PC-3 (cell line): ENCODE results near the gene ABCA5. TPM values are rescaled to one million over a fixed set of nuclear protein-coding genes. Genes with fewer than 3 reads are reported as not detected.
"Not testable (repeated sequence)": the region's sequence is repeated elsewhere in the genome, so short reads cannot be mapped to it uniquely, and the experiment has no call there.

Experiments
- ATAC-seq: fragments of 200-7000 bp; cut with Tn5 transposase; 2 replicates; pipeline ENCODE4 v1.9.1; 2020; ENCODE audit warnings: mild to moderate bottlenecking, moderate library complexity
- BruUV-seq: library from RNA; stranded (reverse); fragments of 400-500 nt; replicated peaks from 2 replicates; lab custom pipeline; 2021; lab: Mats Ljungman, UMichigan
- CTCF ChIA-PET: fragments of 300-600 bp; sonication (Branson Sonifier 250); formaldehyde crosslinking; loops from one replicate; lab custom pipeline; 2022; ENCODE audit warnings: antibody characterized with exemption; lab: Charles Lee
- POLR2A ChIA-PET: fragments of 300-600 bp; sonication (Branson Sonifier 250); formaldehyde crosslinking; loops from one replicate; lab custom pipeline; 2022; ENCODE audit warnings: antibody characterized with exemption; ENCODE audit not compliant: unreplicated experiment; lab: Charles Lee
- DNase-seq: peaks from one replicate; pipeline ENCODE4 v3.0.0-alpha.2; 2015
- H2AFZ ChIP-seq: fragments of 300-600 bp; sonication (generic); 2 replicates; pipeline ENCODE4 v1.6.0; 2016; ENCODE audit warnings: antibody characterized with exemption, low read length
- H3F3A ChIP-seq: fragments of 300-600 bp; sonication (generic); one replicate; pipeline ENCODE4 v1.6.0; 2017; ENCODE audit warnings: antibody characterized with exemption, low read length, control low read depth, mild to moderate bottlenecking; ENCODE audit not compliant: unreplicated experiment
- H3K27ac ChIP-seq: fragments of 300-600 bp; sonication (generic); 2 replicates; pipeline ENCODE4 v1.5.1; 2016; ENCODE audit warnings: mild to moderate bottlenecking, low read length
- H3K27me3 ChIP-seq: fragments of 300-600 bp; sonication (generic); 2 replicates; pipeline ENCODE4 v1.6.1; 2016; ENCODE audit warnings: low read length, mixed read lengths
- H3K36me3 ChIP-seq: fragments of 300-600 bp; sonication (generic); 2 replicates; pipeline ENCODE4 v1.6.1; 2016; ENCODE audit warnings: low read depth, mixed run types, low read length, mixed read lengths
- H3K4me1 ChIP-seq: fragments of 300-600 bp; sonication (generic); 2 replicates; pipeline ENCODE4 v1.5.1; 2016; ENCODE audit warnings: low read length; ENCODE audit not compliant: insufficient read depth
- H3K4me2 ChIP-seq: fragments of 300-600 bp; sonication (generic); 2 replicates; pipeline ENCODE4 v1.6.0; 2016; ENCODE audit warnings: low read length
- H3K4me3 ChIP-seq: fragments of 300-600 bp; sonication (generic); 2 replicates; pipeline ENCODE4 v1.5.1; 2016; ENCODE audit warnings: mild to moderate bottlenecking, low read length, mixed read lengths
- H3K79me2 ChIP-seq: fragments of 300-600 bp; sonication (generic); 2 replicates; pipeline ENCODE4 v1.6.1; 2017; ENCODE audit warnings: low read length, mixed read lengths
- H3K9ac ChIP-seq: fragments of 300-600 bp; sonication (generic); 2 replicates; pipeline ENCODE4 v1.6.0; 2016; ENCODE audit warnings: mild to moderate bottlenecking, low read length
- H3K9me2 ChIP-seq: fragments of 300-600 bp; sonication (generic); replicated peaks from 2 replicates; pipeline ENCODE4 v1.6.1; 2016; ENCODE audit warnings: mixed run types, low read length, mixed read lengths
- H3K9me3 ChIP-seq: fragments of 300-600 bp; sonication (generic); 2 replicates; pipeline ENCODE4 v1.6.1; 2016; ENCODE audit warnings: low read length, mixed read lengths
- H4K20me1 ChIP-seq: fragments of 300-600 bp; sonication (generic); 2 replicates; pipeline ENCODE4 v1.6.1; 2016; ENCODE audit warnings: low read length, mixed read lengths
- EZH2 ChIP-seq: fragments of 300-600 bp; sonication (generic); IDR thresholded peaks from one replicate; pipeline ENCODE4 v1.6.1; 2017; ENCODE audit warnings: antibody characterized with exemption, mild to moderate bottlenecking, low read length; ENCODE audit not compliant: unreplicated experiment
- EZH2phosphoT487 ChIP-seq: fragments of 300-600 bp; sonication (generic); IDR thresholded peaks from 2 replicates; pipeline ENCODE4 v1.6.1; 2018; ENCODE audit warnings: mild to moderate bottlenecking, antibody characterized with exemption, low read length, borderline replicate concordance
- intact Hi-C: fragments of 100-400 bp; cut with micrococcal nuclease; formaldehyde crosslinking; loops from 2 replicates; pipeline ENCODE4 v1.9.0; 2023
- total RNA-seq: library from RNA; depleted of rRNA; stranded (reverse); fragments of >200 nt; gene quantifications from 2 replicates; pipeline ENCODE4 v1.2.3, GENCODE V29; 2014
- TF ChIP-seq, protein P1 (sequence below): fragments of 300-600 bp; sonication (generic); conservative IDR thresholded peaks from 2 replicates; pipeline ENCODE4 v1.5.1; 2017; ENCODE audit warnings: antibody characterized with exemption, low read depth, mild to moderate bottlenecking, low read length

Gene ABCA5
- total RNA-seq, 1 experiment from 2014 or later = 7.0 TPM

DNA sequence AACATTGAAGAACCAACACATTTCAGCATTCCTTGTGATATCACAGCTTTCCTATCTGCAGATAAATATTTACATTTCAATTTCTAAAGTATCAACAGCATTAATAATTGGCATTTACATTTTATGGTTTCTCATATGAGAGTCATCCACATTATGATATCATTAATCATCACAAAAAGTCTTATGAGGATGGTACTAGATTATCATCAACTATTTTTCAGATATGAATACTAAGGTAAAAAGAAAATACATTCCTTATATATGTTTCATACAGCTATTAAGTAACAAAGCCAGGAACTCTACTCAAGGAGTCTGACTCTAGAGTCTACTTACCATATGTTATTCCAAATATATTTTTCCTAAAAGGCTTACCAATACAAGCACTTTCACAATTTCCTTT is 40.7 kb downstream of the ABCA5 start:
- H3K9me2 ChIP-seq = no peaks in the 10 kb centered on the region
- no peaks in the 10 kb centered on the region for H3K79me2 ChIP-seq
- ChIA-PET CTCF (no interaction called here), POLR2A (interaction anchor here (1.3 kb wide), 1 partner anchor 41 kb away, joined by 3 read pairs; the partner anchor contains the start of gene ABCA5)
- intact Hi-C loops = no loop called here
- peak overlapping the region; percentile 14; the same call in 1 of the 2 replicates for H3K4me3 ChIP-seq
- no TSS peak for BruUV-seq
- ATAC-seq (peak; percentile 82), DNase-seq (peak; percentile 87)
- H3K27ac ChIP-seq = peak overlapping the region; percentile 52
- peak overlapping the region; percentile 60 for H3K4me2 ChIP-seq
- H2AFZ ChIP-seq = no peak overlapping the region
- no peaks in the 10 kb centered on the region for H3K27me3 ChIP-seq
- TF ChIP-seq, protein P1, sequence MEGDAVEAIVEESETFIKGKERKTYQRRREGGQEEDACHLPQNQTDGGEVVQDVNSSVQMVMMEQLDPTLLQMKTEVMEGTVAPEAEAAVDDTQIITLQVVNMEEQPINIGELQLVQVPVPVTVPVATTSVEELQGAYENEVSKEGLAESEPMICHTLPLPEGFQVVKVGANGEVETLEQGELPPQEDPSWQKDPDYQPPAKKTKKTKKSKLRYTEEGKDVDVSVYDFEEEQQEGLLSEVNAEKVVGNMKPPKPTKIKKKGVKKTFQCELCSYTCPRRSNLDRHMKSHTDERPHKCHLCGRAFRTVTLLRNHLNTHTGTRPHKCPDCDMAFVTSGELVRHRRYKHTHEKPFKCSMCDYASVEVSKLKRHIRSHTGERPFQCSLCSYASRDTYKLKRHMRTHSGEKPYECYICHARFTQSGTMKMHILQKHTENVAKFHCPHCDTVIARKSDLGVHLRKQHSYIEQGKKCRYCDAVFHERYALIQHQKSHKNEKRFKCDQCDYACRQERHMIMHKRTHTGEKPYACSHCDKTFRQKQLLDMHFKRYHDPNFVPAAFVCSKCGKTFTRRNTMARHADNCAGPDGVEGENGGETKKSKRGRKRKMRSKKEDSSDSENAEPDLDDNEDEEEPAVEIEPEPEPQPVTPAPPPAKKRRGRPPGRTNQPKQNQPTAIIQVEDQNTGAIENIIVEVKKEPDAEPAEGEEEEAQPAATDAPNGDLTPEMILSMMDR = no peak
- TF ChIP-seq EZH2 (no peak), EZH2phosphoT487 (no peak)
- H3K9ac ChIP-seq = no peak overlapping the region
- H3K4me1 ChIP-seq = peaks cover 29% of the 10 kb centered on the region
- H3K9me3 ChIP-seq = no peaks in the 10 kb centered on the region
- no peaks in the 10 kb centered on the region for H3K36me3 ChIP-seq
- H4K20me1 ChIP-seq = no peaks in the 10 kb centered on the region
- peaks cover 12% of the 10 kb centered on the region for H3F3A ChIP-seq

DNA sequence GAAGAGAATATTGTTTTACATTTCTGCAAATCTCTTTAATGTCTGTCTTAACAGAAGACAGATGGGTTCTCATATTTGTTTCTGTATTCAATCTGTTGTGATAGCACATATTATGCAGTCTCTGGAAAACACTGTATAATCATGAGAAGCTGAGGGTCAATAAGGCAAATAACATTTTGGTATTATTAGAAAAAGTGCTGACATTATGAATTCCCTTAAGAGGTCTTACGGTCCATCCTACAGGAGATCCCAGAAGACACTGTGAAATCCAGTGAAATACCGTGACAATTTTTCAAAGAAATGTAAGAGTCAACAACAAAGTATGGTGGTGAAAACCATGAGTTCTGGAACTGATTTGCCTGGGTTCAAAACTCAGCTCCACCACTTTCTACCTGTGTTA is 42.3 kb downstream of the ABCA5 start:
- H3K79me2 ChIP-seq = no peaks in the 10 kb centered on the region
- intact Hi-C loops = no loop called here
- H3K36me3 ChIP-seq = no peaks in the 10 kb centered on the region
- H3K4me3 ChIP-seq = no peak overlapping the region
- CTCF ChIA-PET = no interaction called here
- no peak overlapping the region for H3K27ac ChIP-seq
- DNase-seq = no peak
- POLR2A ChIA-PET = no interaction called here
- no peaks in the 10 kb centered on the region for H3K9me2 ChIP-seq
- peaks cover 12% of the 10 kb centered on the region for H3F3A ChIP-seq
- no peaks in the 10 kb centered on the region for H4K20me1 ChIP-seq
- H3K4me1 ChIP-seq = peaks cover 29% of the 10 kb centered on the region
- no peak overlapping the region for H2AFZ ChIP-seq
- H3K9ac ChIP-seq = no peak overlapping the region
- no peaks in the 10 kb centered on the region for H3K27me3 ChIP-seq
- BruUV-seq = no TSS peak
- ATAC-seq = no peak
- no peaks in the 10 kb centered on the region for H3K9me3 ChIP-seq
- no peak overlapping the region for H3K4me2 ChIP-seq
- TF ChIP-seq, protein P1 = no peak
- TF ChIP-seq EZH2 (no peak), EZH2phosphoT487 (no peak)

GRCh38 chr17:69282002-69282401 is 44.9 kb downstream of the ABCA5 start:
- CTCF ChIA-PET = no interaction called here
- no peaks in the 10 kb centered on the region for H3K27me3 ChIP-seq
- no peaks in the 10 kb centered on the region for H3K36me3 ChIP-seq
- no peak overlapping the region for H2AFZ ChIP-seq
- POLR2A ChIA-PET = no interaction called here
- H3K9ac ChIP-seq = no peak overlapping the region
- H4K20me1 ChIP-seq = no peaks in the 10 kb centered on the region
- H3F3A ChIP-seq = peaks cover 12% of the 10 kb centered on the region
- ATAC-seq (no peak), DNase-seq (no peak)
- BruUV-seq = no TSS peak
- no peak overlapping the region for H3K4me2 ChIP-seq
- H3K79me2 ChIP-seq = no peaks in the 10 kb centered on the region
- H3K9me3 ChIP-seq = no peaks in the 10 kb centered on the region
- H3K9me2 ChIP-seq = no peaks in the 10 kb centered on the region
- H3K4me1 ChIP-seq = peaks cover 18% of the 10 kb centered on the region
- H3K4me3 ChIP-seq = no peak overlapping the region
- intact Hi-C loops = no loop called here
- TF ChIP-seq EZH2phosphoT487 = no peak
- TF ChIP-seq, protein P1 = no peak
- no peak for TF ChIP-seq EZH2
- H3K27ac ChIP-seq = no peak overlapping the region

- DNase-seq, H3K79me2 ChIP-seq, H3K36me3 ChIP-seq, H3K9ac ChIP-seq, H3K27ac ChIP-seq, H3K4me1 ChIP-seq, ATAC-seq, H3F3A ChIP-seq, intact Hi-C loops, H2AFZ ChIP-seq, POLR2A ChIA-PET, BruUV-seq, CTCF ChIA-PET, H3K9me2 ChIP-seq, H3K9me3 ChIP-seq, H3K4me3 ChIP-seq, H3K4me2 ChIP-seq, H4K20me1 ChIP-seq, H3K27me3 ChIP-seq: not testable (repeated sequence)
Observed at GRCh38 chr17:69276279-69276678, 50.7 kb downstream of the ABCA5 start.
